NCI-H1436 (cell line): ENCODE results near the gene CEP89.
"Not testable (repeated sequence)": the region's sequence is repeated elsewhere in the genome, so short reads cannot be mapped to it uniquely, and the experiment has no call there.

Source experiments
- DNase-seq: peaks from one replicate; lab custom pipeline; 2025; lab: John Stamatoyannopoulos, UW

Gene CEP89

DNA sequence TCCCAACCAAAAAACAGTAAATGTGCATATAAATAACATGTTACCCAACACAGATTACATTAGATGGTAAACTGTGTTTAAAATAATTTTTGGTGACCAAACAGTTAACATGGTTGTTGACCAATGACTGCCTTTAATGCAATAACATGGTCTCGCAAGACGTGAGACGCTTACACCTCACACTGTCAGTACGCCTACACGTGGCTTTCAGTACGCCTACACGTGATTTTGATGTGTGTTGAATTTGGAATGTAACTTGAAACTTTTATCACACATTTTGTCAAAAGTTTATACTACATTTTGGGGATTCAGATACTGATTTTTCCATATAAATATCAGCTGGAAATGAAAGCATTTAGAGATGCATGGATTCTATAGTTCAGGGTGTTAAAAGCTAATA is 134.2 kb downstream of the CEP89 start:
- no peak for DNase-seq

DNA sequence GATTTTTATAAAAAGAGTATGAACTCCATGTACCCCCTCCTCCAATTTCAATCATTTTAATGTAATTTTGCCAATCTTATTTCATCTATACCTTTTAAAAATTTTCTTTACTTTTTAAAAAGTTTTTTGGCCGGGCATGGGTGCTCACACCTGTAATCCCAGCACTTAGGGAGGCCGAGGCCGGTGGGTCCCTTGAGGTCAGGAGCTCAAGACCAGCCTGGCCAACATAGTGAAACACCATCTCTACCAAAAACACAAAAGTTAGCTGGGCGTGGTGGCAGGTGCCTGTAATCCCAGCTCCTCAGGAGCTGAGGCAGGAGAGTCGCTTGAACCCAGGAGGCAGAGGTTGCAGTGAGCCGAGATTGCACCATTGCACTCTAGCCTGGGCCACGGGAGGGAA is 138.4 kb downstream of the CEP89 start:
- DNase-seq = not testable (repeated sequence)

DNA sequence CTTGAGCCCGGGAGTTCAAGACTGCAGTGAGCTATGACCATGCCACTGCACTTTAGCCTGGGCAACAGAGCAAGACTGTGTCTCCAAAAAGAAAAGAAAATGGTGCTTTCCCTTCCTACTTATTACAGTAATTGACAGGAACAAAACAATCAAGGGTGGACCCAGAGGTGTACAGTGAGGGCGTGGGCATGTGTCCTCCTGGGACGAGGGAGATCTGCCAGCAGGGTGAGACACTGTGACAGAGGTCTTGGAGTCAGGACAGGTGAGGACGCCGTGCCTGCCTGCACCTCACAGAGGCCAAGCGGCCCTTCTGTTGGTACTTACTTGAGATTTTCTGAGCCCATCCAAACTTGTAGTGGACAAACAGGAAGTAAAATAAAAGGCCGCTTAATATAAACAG is 138.9 kb downstream of the CEP89 start:
- not testable (repeated sequence) for DNase-seq

DNA sequence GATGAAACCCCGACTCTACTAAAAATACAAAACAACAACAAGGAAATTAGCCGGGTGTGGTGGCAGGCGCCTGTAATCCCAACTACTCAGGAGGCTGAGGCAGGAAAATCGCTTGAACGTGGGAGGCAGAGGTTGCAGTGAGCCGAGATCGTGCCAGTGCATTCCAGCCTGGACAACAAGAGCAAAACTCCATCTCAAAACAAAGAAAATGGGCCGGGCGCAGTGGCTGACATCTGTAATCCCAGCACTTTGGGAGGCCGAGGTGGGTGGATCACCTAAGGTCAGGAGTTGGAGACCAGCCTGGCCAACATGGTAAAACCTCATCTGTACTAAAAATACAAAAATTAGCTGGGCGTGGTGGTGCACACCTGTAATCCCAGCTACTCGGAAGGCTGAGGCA is 139.7 kb downstream of the CEP89 start:
- DNase-seq = not testable (repeated sequence)

DNA sequence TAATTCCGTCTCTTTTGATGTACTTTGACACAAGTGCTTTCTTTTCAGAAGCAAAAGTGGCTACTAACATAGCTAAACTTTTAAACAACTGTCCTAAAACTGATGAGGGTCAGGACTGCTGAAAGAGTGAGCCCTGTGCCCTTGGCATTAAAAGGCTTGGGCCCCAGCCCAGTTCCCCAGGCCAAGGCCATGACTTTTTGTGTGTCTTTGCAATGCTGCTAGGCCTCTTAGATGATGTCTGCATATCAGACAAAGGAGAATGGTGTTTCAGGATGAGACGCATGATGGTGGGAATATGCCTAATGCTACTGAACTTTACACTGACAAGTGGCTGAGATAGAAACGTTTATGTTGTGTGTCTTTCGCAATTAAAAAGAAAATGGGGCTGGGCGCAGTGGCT is 140.1 kb downstream of the CEP89 start:
- DNase-seq = no peak

DNA sequence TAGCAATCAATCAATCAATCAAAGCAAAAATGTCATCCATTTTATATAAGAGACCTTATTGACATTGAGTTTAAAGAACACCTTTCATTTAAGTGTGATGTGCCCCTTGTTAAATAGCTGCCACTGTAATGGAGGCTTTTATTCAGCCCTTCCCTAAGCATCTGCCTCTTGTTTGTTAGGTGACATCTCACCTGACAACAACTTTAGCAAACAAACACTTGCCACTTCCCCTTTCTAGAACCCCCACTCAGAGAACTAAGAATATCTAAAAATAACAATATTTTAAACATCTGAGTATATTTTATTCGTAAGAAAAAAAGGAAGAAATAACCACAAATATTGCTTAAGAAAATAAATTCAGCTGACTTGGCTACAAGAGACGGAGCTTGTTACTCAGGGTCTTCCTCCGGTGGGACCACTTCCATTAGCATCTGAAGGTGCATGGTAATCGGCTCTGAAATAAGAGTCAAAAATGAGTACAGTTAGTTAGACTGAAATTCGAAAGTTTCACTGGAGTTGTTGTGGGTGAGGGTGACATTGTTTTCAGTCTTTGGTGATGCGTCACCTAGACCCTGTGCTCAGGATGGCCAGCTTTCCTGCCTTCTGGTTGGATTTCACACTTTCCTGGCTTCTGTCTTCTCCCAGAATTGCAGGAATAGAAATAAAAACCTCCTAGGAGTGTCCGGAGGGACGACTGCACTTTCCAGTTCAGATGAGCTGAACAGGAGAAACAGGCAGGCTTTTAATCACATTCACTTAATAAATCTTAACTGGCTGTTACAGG is 141.3 kb downstream of the CEP89 start:
- DNase-seq = no peak

DNA sequence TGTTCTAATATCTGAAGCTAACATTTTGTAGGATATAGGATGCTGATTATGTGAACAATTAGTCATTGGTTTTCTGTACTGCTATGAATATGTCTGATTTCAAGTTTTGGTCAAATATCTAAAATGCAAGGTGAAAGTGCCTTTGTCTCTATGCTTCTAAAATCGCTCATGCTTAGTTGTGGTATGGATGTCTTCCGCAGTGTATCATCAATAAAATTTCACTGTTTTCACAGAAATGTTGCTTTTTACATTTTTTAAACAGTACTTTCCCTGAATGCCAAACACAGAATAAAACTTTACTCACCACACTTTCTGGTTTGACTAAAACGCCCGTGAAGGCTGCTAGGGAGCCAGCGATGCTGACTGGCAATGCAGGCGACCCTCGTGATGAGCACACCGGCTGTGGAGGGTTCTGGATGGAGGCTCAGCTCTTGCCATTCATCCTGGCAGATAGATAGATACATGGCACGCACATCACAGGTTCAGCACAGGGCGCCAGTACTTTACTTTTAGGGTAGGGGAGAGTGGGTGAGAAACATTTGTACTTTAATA is 142.3 kb downstream of the CEP89 start:
- DNase-seq = no peak

DNA sequence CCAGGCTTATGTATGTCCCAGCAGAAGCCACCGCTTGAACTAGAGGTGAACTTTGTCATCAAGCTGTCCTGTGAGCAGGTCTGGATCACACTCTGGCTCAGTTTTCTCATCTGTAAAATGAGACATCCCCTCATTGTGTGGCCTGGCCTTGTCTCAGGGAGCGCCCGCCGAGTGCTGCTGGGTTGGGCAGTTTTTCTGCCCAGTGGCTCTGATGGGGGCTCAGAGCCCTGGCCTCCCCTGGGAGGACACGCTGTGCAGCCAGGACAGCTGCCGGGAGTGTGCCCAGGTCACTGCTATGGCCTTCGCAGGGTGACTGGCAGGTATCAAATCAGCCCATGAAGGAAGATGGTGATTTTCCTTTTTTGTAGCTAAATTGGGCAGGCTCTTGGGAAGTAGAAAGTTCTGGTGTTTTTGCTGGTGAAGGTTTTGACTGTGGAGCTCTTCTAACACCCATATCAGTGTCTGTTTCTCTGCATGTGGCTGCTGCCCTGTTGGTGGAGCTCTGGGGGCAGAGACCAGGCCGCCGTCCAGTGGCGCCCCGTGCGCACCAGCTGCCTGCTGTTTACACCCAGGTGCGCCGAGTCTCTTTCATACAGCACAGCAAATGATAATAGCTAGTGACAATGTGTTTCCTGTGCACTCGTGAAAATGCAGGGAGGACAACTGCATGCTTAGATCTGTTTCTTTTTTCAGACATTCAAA is 143.0 kb downstream of the CEP89 start:
- DNase-seq = no peak

DNA sequence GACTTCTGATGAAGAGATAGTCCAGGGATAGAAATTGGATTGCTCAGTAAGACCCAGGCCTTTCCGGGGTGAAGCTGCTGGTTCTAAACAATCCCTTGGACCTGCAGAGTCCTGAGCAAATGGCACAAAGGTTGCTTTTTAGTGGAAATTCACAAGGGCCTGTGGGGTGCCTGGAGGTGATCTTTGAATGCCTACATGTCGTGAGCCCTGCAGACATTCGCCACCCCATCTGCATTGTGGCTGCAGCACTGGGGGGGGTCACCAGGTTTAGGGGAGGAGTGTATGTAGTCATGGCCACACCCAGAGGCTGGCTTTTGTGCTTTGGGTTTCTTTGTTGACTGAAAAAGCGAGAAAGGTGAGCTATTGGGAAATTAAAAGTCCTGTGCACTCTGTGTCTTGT is 143.6 kb downstream of the CEP89 start:
- DNase-seq = no peak
